BJ (cell line): ENCODE measurements around the gene NPAS3. TPM values are rescaled to one million over a fixed set of nuclear protein-coding genes. Genes with fewer than 3 reads are reported as not detected.
"Not testable (repeated sequence)": the region's sequence is repeated elsewhere in the genome, so short reads cannot be mapped to it uniquely, and the experiment has no call there.

Source experiments
- CTCF ChIA-PET: fragments of 350-600 bp; formaldehyde crosslinking; extraction: SDS; loops from one replicate; lab custom pipeline; 2021; ENCODE audit warnings: antibody characterized with exemption, inconsistent platforms; lab: Yijun Ruan, JAX
- POLR2A ChIA-PET: fragments of 300-600 bp; sonication (Branson Sonifier 250); formaldehyde crosslinking; extraction: SDS; loops from one replicate; lab custom pipeline; 2021; ENCODE audit warnings: antibody characterized with exemption; lab: Charles Lee
- DNase-seq: peaks from one replicate; pipeline ENCODE4 v3.0.0-alpha.2; 2011; ENCODE audit warnings: low read depth
- H3K27me3 ChIP-seq: 2 replicates; pipeline ENCODE4 v1.6.0; 2011; ENCODE audit warnings: low read length; ENCODE audit not compliant: control insufficient read depth, insufficient read depth
- H3K36me3 ChIP-seq: 2 replicates; pipeline ENCODE4 v1.5.1; 2011; ENCODE audit warnings: low read length; ENCODE audit not compliant: control insufficient read depth, insufficient read depth
- H3K4me3 ChIP-seq: 2 replicates; pipeline ENCODE4 v1.5.1; 2011; ENCODE audit warnings: low read depth, mild to moderate bottlenecking, control low read depth, low read length
- CTCF ChIP-seq: IDR thresholded peaks from 2 replicates; pipeline ENCODE4 v1.5.1; 2011; ENCODE audit warnings: low read depth, mild to moderate bottlenecking, control low read depth, inconsistent platforms, low read length, moderate library complexity; ENCODE audit not compliant: insufficient read depth
- polyA plus RNA-seq: library from polyadenylated mRNA; depleted of rRNA; stranded (reverse); fragments of >200 nt; gene quantifications from 2 replicates; pipeline ENCODE4 v1.2.3, GENCODE V29; 2011

The NPAS3 gene
- polyA plus RNA-seq, 1 experiment = 0.09 TPM

GRCh38 chr14:33068626-33069025 is 129.9 kb downstream of the NPAS3 start:
- Histone ChIP-seq H3K27me3 (no peaks in the 10 kb centered on the region), H3K36me3 (no peaks in the 10 kb centered on the region), H3K4me3 (no peak overlapping the region)
- POLR2A ChIA-PET = no interaction called here
- no peak for DNase-seq
- CTCF ChIA-PET = no interaction called here
- TF ChIP-seq CTCF = no peak

- CTCF ChIA-PET = no interaction called here
Measured at GRCh38 chr14:33070475-33070874, 131.8 kb downstream of the NPAS3 start.

GRCh38 chr14:33073023-33073422 is 134.3 kb downstream of the NPAS3 start:
- POLR2A ChIA-PET = no interaction called here
- Histone ChIP-seq H3K4me3 (no peak overlapping the region), H3K27me3 (no peaks in the 10 kb centered on the region), H3K36me3 (no peaks in the 10 kb centered on the region)
- no peak for DNase-seq
- no peak for TF ChIP-seq CTCF
- CTCF ChIA-PET = no interaction called here

More at GRCh38 chr14:33070475-33070874, 131.8 kb downstream of the NPAS3 start:
- TF ChIP-seq CTCF = no peak
- POLR2A ChIA-PET = no interaction called here
- Histone ChIP-seq H3K36me3 (no peaks in the 10 kb centered on the region), H3K4me3 (no peak overlapping the region), H3K27me3 (no peaks in the 10 kb centered on the region)
- DNase-seq = no peak

GRCh38 chr14:33081259-33081658 is 142.6 kb downstream of the NPAS3 start:
- H3K27me3 ChIP-seq = no peaks in the 10 kb centered on the region
- POLR2A ChIA-PET = no interaction called here

GRCh38 chr14:33085799-33086198 is 147.1 kb downstream of the NPAS3 start:
- TF ChIP-seq CTCF = no peak
- ChIA-PET POLR2A (no interaction called here), CTCF (no interaction called here)
- Histone ChIP-seq H3K36me3 (no peaks in the 10 kb centered on the region), H3K4me3 (no peak overlapping the region), H3K27me3 (no peaks in the 10 kb centered on the region)
- DNase-seq = no peak

More at GRCh38 chr14:33081259-33081658, 142.6 kb downstream of the NPAS3 start:
- Histone ChIP-seq H3K4me3 (no peak overlapping the region), H3K36me3 (no peaks in the 10 kb centered on the region)
- CTCF ChIA-PET = no interaction called here
- no peak for TF ChIP-seq CTCF
- DNase-seq = no peak

- H3K36me3 ChIP-seq, CTCF ChIA-PET, DNase-seq, H3K27me3 ChIP-seq, H3K4me3 ChIP-seq, POLR2A ChIA-PET: not testable (repeated sequence)
Measured at GRCh38 chr14:33088274-33088673, 149.6 kb downstream of the NPAS3 start.
